Activated B cell treated with CpG ODN at 0.5 μM for 24 hours (primary cell): ENCODE measurements around the gene C17orf67. TPM values are rescaled to one million over a fixed set of nuclear protein-coding genes. Genes with fewer than 3 reads are reported as not detected.

ENCODE experiments used
- ATAC-seq: fragments of 200-7000 bp; cut with Tn5 transposase; one replicate; pipeline ENCODE4 v1.10.0; 2021; ENCODE audit warnings: low read depth, mild to moderate bottlenecking, moderate library complexity
- CTCF ChIA-PET: fragments of 350-600 bp; sonication (Branson Sonifier 250); formaldehyde crosslinking; loops from one replicate; lab custom pipeline; 2021; ENCODE audit warnings: antibody characterized with exemption; lab: Charles Lee
- POLR2A ChIA-PET: fragments of 350-600 bp; sonication (Branson Sonifier 250); formaldehyde crosslinking; loops from one replicate; lab custom pipeline; 2021; ENCODE audit warnings: antibody characterized with exemption; lab: Charles Lee
- DNase-seq: peaks from one replicate; pipeline ENCODE4 v3.0.0; 2022
- H3K27ac Mint-ChIP-seq: one replicate; pipeline ENCODE4 v1.8.0; 2020; ENCODE audit warnings: mixed read lengths
- H3K27me3 Mint-ChIP-seq: one replicate; pipeline ENCODE4 v1.8.0; 2021; ENCODE audit warnings: mixed read lengths
- H3K36me3 Mint-ChIP-seq: one replicate; pipeline ENCODE4 v1.8.0; 2021; ENCODE audit warnings: low read depth, mixed read lengths
- H3K4me1 Mint-ChIP-seq: one replicate; pipeline ENCODE4 v1.8.0; 2021; ENCODE audit warnings: mixed read lengths
- H3K4me3 Mint-ChIP-seq: one replicate; pipeline ENCODE4 v1.8.0; 2020; ENCODE audit warnings: mild to moderate bottlenecking, mixed read lengths
- H3K9me3 Mint-ChIP-seq: one replicate; pipeline ENCODE4 v1.8.0; 2020; ENCODE audit warnings: mixed read lengths
- CTCF ChIP-seq: fragments of 200-600 bp; IDR thresholded peaks from one replicate; pipeline ENCODE4 v1.8.0; 2022; ENCODE audit warnings: antibody characterized with exemption, mild to moderate bottlenecking
- intact Hi-C: fragments of 100-400 bp; cut with micrococcal nuclease; formaldehyde crosslinking; loops from one replicate; pipeline ENCODE4 v1.15.1; 2024
- total RNA-seq: library from RNA; stranded (reverse); gene quantifications from 2 replicates; pipeline ENCODE4 v1.2.3, GENCODE V29; 2022

Gene C17orf67
- total RNA-seq, 1 donor from 2014 or later: 4.0 TPM

- DNase-seq: no peak
- Mint-ChIP-seq H3K9me3 (no peaks in the 10 kb centered on the region), H3K36me3 (peaks cover 58% of the 10 kb centered on the region), H3K4me1 (peaks cover 4% of the 10 kb centered on the region), H3K4me3 (no peak overlapping the region), H3K27ac (no peak overlapping the region), H3K27me3 (no peaks in the 10 kb centered on the region)
- TF ChIP-seq CTCF: no peak
- CTCF ChIA-PET: no interaction called here
- POLR2A ChIA-PET: no interaction called here
- intact Hi-C loops: no loop called here
- ATAC-seq: no peak
Measured at GRCh38 chr17:56849131-56849530, 15.4 kb upstream of the C17orf67 start.

GRCh38 chr17:56847106-56847505, 13.4 kb upstream of the C17orf67 start:
- ChIA-PET CTCF (no interaction called here), POLR2A (no interaction called here)
- Mint-ChIP-seq H3K4me1 (peaks cover 4% of the 10 kb centered on the region), H3K27ac (no peak overlapping the region), H3K9me3 (no peaks in the 10 kb centered on the region), H3K36me3 (peaks cover 52% of the 10 kb centered on the region), H3K27me3 (no peaks in the 10 kb centered on the region), H3K4me3 (no peak overlapping the region)
- ATAC-seq (no peak), DNase-seq (no peak)
- TF ChIP-seq CTCF: no peak
- intact Hi-C loops: no loop called here

GRCh38 chr17:56845934-56846333, 12.2 kb upstream of the C17orf67 start:
- no peak overlapping the region for H3K27ac Mint-ChIP-seq
- DNase-seq (no peak), ATAC-seq (no peak)
- no peaks in the 10 kb centered on the region for H3K9me3 Mint-ChIP-seq
- H3K4me1 Mint-ChIP-seq: peaks cover 4% of the 10 kb centered on the region
- no peak for TF ChIP-seq CTCF
- ChIA-PET CTCF (no interaction called here), POLR2A (no interaction called here)
- no peaks in the 10 kb centered on the region for H3K27me3 Mint-ChIP-seq
- intact Hi-C loops: no loop called here
- peaks cover 44% of the 10 kb centered on the region for H3K36me3 Mint-ChIP-seq
- H3K4me3 Mint-ChIP-seq: no peak overlapping the region

GRCh38 chr17:56842577-56842976, 8.9 kb upstream of the C17orf67 start:
- no peak overlapping the region for H3K4me3 Mint-ChIP-seq
- no peak for TF ChIP-seq CTCF
- ATAC-seq (no peak), DNase-seq (no peak)
- intact Hi-C loops: no loop called here
- H3K4me1 Mint-ChIP-seq: peaks cover 4% of the 10 kb centered on the region
- no peak overlapping the region for H3K27ac Mint-ChIP-seq
- H3K27me3 Mint-ChIP-seq: no peaks in the 10 kb centered on the region
- CTCF ChIA-PET: interaction anchor here (1.4 kb wide), 1 partner anchor 23 kb away, joined by 4 read pairs; no protein-coding TSS in a partner anchor
- no peaks in the 10 kb centered on the region for H3K9me3 Mint-ChIP-seq
- peaks cover 24% of the 10 kb centered on the region for H3K36me3 Mint-ChIP-seq
- POLR2A ChIA-PET: interaction anchor here (1.4 kb wide), 1 partner anchor 9 kb away, joined by 4 read pairs; the partner anchor contains the start of genes C17orf67 and DGKE

GRCh38 chr17:56838687-56839086, 5.0 kb upstream of the C17orf67 start:
- POLR2A ChIA-PET: no interaction called here

More at GRCh38 chr17:56838687-56839086, 5.0 kb upstream of the C17orf67 start:
- intact Hi-C loops: loop anchor here (10.0 kb wide), 2 partner anchors 416 to 1016 kb away; partner anchors contain the start of genes MRPS23 and MSI2
- no peak overlapping the region for H3K27ac Mint-ChIP-seq
- peaks cover 22% of the 10 kb centered on the region for H3K36me3 Mint-ChIP-seq
- no peak for TF ChIP-seq CTCF
- H3K9me3 Mint-ChIP-seq: no peaks in the 10 kb centered on the region
- ATAC-seq (no peak), DNase-seq (no peak)
- H3K4me1 Mint-ChIP-seq: peaks cover 18% of the 10 kb centered on the region
- CTCF ChIA-PET: interaction anchor here (1.4 kb wide), 1 partner anchor 19 kb away, joined by 3 read pairs; no protein-coding TSS in a partner anchor
- H3K4me3 Mint-ChIP-seq: no peak overlapping the region
- no peaks in the 10 kb centered on the region for H3K27me3 Mint-ChIP-seq
